GM12873 (cell line): ENCODE data around the gene GCK.

ENCODE experiments used
- TF ChIP-seq, protein P1 (sequence below): IDR thresholded peaks from 2 replicates; pipeline ENCODE4 v1.5.1; 2012; ENCODE audit warnings: low read depth, mild to moderate bottlenecking, moderate library complexity, low read length, control low read depth; ENCODE audit not compliant: insufficient read depth; ENCODE audit errors: missing control alignments

Gene GCK

DNA sequence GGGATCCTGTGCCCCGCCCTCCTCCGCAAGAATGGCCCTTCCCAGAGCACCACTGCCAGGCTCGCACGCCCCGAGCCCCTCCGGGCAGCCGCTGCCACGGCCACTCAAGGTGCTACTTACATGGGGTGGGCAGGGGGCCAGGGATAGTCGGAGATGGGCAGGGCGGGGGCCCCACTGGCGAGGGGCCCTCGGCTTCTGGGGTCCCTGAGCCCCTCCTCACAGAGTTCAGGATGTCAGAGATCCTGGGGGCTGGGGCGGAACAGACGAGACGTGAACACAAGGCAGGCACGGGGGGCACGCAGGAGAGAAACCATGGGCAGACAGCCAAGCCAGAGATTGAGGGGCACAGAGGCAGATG, 37.1 kb upstream of the GCK start:
- TF ChIP-seq, protein P1, sequence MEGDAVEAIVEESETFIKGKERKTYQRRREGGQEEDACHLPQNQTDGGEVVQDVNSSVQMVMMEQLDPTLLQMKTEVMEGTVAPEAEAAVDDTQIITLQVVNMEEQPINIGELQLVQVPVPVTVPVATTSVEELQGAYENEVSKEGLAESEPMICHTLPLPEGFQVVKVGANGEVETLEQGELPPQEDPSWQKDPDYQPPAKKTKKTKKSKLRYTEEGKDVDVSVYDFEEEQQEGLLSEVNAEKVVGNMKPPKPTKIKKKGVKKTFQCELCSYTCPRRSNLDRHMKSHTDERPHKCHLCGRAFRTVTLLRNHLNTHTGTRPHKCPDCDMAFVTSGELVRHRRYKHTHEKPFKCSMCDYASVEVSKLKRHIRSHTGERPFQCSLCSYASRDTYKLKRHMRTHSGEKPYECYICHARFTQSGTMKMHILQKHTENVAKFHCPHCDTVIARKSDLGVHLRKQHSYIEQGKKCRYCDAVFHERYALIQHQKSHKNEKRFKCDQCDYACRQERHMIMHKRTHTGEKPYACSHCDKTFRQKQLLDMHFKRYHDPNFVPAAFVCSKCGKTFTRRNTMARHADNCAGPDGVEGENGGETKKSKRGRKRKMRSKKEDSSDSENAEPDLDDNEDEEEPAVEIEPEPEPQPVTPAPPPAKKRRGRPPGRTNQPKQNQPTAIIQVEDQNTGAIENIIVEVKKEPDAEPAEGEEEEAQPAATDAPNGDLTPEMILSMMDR = no peak

DNA sequence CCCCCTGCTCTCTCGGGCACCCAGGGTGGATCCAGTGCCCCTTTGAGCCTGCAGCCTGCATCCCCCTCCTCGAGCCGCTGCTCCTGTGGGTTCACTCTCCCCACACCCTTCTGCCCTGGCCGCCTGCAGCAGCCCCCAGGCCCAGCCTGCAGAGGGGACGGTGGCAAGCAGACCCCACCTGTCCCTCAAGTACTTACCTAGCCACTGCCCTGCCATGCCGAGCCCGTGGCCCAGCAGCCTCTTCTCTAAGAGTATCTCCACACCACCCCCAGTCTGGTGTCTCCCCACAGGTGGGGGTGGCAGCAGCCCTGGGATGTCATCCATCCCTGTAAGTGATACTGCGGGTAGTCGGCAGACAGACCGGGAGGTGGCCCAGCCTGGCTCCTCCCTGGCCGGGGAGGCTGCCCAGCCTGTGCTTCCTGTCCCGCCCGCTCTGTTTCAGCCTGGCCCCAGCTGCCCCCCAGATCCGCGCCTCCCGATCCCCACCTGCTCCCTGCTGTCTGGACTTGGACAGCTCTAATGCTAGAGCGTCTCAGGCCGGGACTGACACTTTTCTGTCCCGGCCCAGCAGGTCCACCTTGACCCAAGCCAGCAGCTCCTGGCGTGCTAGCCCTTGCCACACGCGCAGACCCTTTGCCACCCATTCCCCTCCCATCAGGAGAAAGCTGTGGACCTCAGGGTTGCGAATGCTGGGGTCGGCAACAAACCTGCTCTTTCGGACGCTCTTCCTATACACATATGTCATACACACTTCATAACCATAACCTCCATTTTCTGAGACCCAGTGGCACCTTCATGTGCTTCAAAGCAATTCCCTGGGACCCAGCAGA, 36.5 kb upstream of the GCK start:
- TF ChIP-seq, protein P1 = no peak

DNA sequence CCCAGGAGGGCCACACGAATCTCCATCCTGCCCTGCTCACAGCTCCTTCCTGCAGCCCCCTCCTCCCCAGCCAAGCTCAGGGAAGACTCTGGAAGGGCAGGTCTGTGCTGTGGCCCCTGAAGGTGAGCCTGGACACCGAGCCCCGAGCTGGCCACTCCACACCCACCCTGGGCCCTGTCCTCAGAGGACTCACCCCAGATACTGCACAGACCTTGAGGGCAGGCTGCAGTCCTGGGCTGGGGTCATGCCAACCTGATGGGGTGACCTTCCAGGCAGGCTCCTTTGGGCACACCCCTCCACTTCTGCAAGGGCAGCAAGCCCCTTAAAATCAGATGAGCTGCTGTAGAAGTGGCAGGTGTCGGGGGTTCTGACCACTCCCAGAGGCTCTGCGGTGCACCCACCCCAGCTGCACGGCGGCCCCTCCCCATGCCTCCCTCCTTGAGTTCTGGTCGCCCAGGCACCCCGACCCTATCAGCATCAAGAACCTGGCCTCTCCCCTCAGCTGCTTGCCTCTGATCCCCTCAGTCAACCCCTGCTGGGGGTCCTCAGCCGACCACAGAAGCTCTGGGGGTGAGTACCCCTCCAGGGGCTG, 35.8 kb upstream of the GCK start:
- TF ChIP-seq, protein P1 = no peak

DNA sequence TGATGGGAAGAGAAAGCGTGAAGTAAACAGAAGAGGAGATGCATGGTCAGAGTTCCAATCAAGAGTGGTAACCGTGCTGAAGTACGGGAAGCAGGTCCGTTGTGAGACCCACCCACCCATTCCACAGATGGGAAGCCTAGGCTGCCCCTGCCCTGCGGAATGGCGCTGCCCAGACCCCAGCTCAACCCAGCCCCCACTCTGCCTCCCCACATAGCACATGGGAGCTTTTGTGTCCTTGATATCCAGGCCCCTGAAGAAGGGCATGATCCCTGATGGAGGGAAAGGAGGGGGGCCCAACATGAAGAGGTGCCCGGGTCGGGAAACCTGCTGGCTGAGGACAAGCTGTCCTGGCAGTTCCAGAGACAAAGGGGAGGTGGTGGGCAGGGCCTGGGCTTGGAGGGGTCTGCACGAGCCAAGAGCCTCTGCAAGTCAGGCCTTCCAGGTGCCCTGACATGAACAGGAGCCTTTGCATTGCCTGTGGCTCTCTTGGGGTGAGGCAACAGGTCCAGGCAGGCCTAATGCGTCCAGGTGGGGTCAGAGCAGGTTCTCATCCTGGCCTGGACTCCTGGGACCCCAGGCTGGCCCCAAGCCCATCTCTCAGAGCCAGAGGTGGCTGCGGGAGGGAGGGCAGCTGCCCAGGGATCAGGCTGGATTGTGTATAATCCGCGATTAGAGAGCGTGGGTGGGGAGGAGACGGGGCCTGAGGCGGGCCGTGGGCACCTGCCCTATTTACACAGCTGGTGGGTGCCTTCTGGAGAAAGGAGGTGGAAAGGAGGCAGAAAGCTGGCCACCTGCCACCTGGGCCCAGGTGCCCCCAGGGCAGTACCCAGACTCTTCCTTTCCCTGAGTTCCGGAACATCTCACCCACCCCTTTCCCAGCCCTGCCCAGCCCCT, 35.1 kb upstream of the GCK start:
- TF ChIP-seq, protein P1 = no peak

DNA sequence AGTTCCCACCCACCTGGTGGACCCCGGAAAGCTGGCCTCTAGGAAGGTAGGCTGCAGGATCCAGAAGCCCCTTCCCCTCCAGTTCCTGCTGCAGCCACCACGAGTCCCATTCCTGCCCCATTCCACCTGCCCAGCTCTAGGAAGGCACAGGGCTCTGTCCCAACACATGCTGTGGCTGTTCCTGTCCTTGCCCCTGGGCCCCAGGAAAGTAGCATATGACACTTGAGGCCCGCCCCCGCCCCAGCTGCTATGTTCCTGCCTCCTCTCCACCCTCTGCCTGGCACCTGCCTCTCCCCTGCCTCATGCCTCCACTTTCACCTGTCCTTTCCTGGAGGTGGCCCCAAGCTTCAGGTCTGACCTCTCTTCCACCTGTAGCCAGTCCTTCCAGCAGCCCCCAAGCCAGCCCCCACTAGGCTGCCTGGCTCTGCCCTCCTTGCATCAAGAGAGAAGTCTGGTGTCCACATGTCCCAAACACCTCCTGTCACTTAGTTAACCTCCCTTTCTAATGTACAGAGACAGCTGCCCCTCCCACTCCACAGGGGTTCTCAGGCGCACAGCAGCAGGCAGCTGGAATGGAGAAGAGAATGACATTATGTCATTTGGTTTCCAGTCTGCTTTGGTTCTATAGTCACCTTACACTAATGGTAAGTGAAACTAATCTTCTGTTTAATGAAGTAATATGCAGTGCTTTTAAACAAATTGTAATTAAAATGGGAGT, 34.3 kb upstream of the GCK start:
- TF ChIP-seq, protein P1 = no peak

DNA sequence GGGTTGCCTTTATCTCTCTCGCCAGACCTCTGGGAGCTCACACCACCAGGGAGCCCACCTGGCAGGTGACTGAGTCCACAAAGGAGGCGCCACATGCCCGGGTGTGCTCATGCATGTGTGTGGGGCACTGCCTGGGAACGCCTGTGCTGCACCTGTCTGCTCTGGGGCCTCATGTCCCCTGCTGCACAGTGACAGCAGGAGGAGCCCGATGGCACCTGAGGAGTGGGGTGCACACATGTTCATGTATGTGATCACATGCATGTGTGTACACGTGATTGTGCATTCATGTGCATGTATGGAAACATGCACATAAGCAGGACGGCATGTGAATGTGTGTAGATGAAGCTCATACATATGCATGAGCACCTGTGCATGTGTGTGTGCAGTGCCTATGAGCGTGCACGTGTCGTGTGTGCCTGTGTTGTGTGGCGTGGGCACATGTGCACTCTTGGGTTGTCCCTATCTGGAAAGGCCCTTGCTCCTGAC, 33.6 kb upstream of the GCK start:
- TF ChIP-seq, protein P1 = no peak
